OCI-LY7 (cell line): ENCODE measurements around the gene NFATC4.

ENCODE experiments used
- EZH2phosphoT487 ChIP-seq: fragments of 200-600 bp; sonication (generic); IDR thresholded peaks from 2 replicates; pipeline ENCODE4 v1.6.1; 2018; ENCODE audit warnings: low read depth, borderline replicate concordance, mild to moderate bottlenecking, mixed run types, antibody characterized with exemption, low read length, moderate library complexity, mixed read lengths
- TF ChIP-seq, protein P1 (sequence below): fragments of 200-600 bp; sonication (generic); conservative IDR thresholded peaks from 2 replicates; pipeline ENCODE4 v1.5.1; 2014; ENCODE audit warnings: mild to moderate bottlenecking, antibody characterized with exemption, low read length, moderate library complexity, mixed read lengths

- TF ChIP-seq, protein P1, sequence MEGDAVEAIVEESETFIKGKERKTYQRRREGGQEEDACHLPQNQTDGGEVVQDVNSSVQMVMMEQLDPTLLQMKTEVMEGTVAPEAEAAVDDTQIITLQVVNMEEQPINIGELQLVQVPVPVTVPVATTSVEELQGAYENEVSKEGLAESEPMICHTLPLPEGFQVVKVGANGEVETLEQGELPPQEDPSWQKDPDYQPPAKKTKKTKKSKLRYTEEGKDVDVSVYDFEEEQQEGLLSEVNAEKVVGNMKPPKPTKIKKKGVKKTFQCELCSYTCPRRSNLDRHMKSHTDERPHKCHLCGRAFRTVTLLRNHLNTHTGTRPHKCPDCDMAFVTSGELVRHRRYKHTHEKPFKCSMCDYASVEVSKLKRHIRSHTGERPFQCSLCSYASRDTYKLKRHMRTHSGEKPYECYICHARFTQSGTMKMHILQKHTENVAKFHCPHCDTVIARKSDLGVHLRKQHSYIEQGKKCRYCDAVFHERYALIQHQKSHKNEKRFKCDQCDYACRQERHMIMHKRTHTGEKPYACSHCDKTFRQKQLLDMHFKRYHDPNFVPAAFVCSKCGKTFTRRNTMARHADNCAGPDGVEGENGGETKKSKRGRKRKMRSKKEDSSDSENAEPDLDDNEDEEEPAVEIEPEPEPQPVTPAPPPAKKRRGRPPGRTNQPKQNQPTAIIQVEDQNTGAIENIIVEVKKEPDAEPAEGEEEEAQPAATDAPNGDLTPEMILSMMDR, result no peak
- no peak for TF ChIP-seq EZH2phosphoT487
These were observed 41.2 kb downstream of the NFATC4 start for GRCh38 chr14:24409192-24409591.
